Activated CD4-positive, alpha-beta T cell treated with anti-CD3 and anti-CD28 coated beads for 36 hours (primary cell): ENCODE measurements around the gene MATCAP1. TPM values are rescaled to one million over a fixed set of nuclear protein-coding genes. Genes with fewer than 3 reads are reported as not detected.

Experiments used
- ATAC-seq: fragments of 200-7000 bp; cut with Tn5 transposase; one replicate; pipeline ENCODE4 v1.10.0; 2021; ENCODE audit warnings: mild to moderate bottlenecking, moderate library complexity
- CTCF ChIA-PET: fragments of 350-600 bp; sonication (Branson Sonifier 250); formaldehyde crosslinking; loops from one replicate; lab custom pipeline; 2021; ENCODE audit warnings: antibody characterized with exemption; lab: Charles Lee
- POLR2A ChIA-PET: fragments of 350-600 bp; sonication (Branson Sonifier 250); formaldehyde crosslinking; loops from one replicate; lab custom pipeline; 2021; ENCODE audit warnings: antibody characterized with exemption, inconsistent platforms; lab: Charles Lee
- DNase-seq: peaks from one replicate; pipeline ENCODE4 v3.0.0-alpha.2; 2020
- H3K27ac Mint-ChIP-seq: one replicate; pipeline ENCODE4 v1.8.0; 2021; ENCODE audit warnings: mixed read lengths
- H3K27me3 Mint-ChIP-seq: one replicate; pipeline ENCODE4 v1.8.0; 2021; ENCODE audit warnings: mixed read lengths
- H3K36me3 Mint-ChIP-seq: one replicate; pipeline ENCODE4 v1.8.0; 2021; ENCODE audit warnings: low read depth, mixed read lengths
- H3K4me1 Mint-ChIP-seq: one replicate; pipeline ENCODE4 v1.8.0; 2021; ENCODE audit warnings: mixed read lengths
- H3K4me3 Mint-ChIP-seq: one replicate; pipeline ENCODE4 v1.8.0; 2021; ENCODE audit warnings: mild to moderate bottlenecking, moderate library complexity, mixed read lengths
- H3K9me3 Mint-ChIP-seq: one replicate; pipeline ENCODE4 v1.8.0; 2021; ENCODE audit warnings: low read depth, mixed read lengths
- intact Hi-C, 2 experiments: fragments of 100-400 bp; cut with DNase I in 1 of 2; cut with micrococcal nuclease in 1 of 2; formaldehyde crosslinking; loops; one replicate each; pipeline versions ENCODE4 v1.14.2 to v1.15.1; 2022 to 2024; cut with DNase I, micrococcal nuclease
- total RNA-seq, 2 experiments: library from RNA; stranded (reverse); gene quantifications; one replicate each; pipeline ENCODE4 v1.2.3, GENCODE V29; 2021

The MATCAP1 gene
- total RNA-seq, 2 experiments from 2014 or later = 28.8 to 30.4 TPM

DNA sequence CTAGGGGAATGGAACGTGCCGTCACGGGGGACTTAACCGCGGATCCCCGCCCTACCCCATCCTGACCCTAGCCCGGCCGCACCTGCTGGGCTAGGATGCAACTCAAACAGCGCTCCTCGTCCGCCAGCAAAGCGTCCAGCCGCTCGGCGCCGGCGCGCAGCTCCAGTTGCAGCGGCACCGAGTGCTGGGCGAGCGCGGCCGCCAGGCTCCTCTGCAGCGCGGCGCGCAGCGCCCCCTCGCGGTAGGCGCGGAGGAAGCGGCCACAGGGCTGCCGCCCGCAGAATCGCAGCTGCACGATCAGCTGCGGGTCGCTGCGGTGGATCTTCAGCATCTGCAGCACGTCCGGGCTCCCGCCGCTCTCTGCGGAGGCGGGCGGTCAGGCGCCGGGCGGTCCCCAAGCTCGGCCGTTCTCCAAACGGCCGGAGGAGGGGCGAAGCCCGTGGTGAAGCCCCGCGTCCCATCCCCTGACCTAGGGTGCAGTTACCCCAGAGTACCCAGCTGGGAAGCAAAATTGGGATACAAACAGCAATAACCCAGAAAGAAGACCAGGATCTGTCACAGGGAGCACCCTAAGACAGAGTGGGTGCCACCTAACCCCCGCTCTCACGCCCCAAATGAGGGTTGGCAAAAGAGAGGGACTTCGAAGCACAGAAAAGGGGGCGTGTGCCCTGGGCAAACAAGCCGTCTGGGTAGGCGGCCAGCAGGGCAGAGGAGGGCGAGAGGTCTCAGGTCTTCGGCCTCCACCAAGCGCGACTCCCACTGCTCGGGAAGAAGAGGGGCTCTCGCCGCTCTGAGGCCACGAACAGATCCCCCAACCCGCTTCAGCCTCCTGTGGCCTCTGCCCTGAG is 28.2 kb downstream of the MATCAP1 start:
- H3K9me3 Mint-ChIP-seq = no peaks in the 10 kb centered on the region

DNA sequence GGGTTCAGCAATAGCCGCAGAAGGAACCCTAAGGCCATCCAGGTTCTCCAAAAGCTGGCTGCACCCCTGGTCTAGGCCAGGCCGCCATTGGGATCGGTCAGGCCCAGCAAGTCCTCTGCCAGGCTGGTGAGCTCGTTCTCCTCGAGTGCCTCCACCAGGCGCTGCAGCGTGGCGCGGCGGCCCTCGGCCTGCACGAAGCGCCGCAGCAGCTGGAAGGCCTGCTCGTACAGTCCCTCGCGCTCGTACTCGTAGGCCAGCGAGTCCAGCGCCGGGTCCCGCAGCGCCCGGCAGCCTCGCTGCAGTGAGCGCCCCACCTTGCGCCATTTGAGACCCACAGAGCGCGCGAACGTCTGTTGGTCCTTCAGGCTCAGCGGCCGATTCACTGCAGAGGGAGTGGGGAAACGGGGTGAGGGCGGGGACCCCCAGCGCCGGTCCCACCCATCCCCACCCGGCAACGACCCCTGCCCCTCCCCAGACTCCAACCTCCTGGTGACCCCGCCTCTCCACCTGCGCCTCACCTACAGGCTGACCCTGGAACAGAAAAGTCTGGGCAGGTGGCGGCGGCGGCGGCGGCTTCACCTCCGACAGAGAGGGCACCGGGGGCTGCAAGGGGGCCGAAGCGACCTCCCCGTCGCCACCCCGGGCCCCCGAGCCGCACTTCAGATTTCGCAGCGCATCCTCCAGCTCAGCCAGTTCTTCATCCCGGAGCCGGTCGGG is 29.0 kb downstream of the MATCAP1 start:
- H3K4me3 Mint-ChIP-seq = peak overlapping the region; percentile 59
- intact Hi-C loops = loop anchor here (1.0 to 5.0 kb wide), 5 partner anchors 47 to 208 kb away; partner anchors contain the start of gene PHAF1 (in 1 of the 2)
- DNase-seq (no peak), ATAC-seq (no peak)
- peaks cover 4% of the 10 kb centered on the region for H3K36me3 Mint-ChIP-seq
- H3K4me1 Mint-ChIP-seq = peaks cover 45% of the 10 kb centered on the region
- ChIA-PET CTCF (interaction anchor here (0.6 to 3.1 kb wide), 56 partner anchors 9 to 289 kb away, joined by 3 to 64 read pairs (median 6); partner anchors contain the start of genes CBFB, FHOD1, HSF4 and MATCAP1), POLR2A (interaction anchor here (0.6 to 1.1 kb wide), 2 partner anchors 136 to 137 kb away, joined by 3 to 4 read pairs; no protein-coding TSS in a partner anchor)
- no peak overlapping the region for H3K27ac Mint-ChIP-seq
- no peaks in the 10 kb centered on the region for H3K9me3 Mint-ChIP-seq
- peaks cover 12% of the 10 kb centered on the region for H3K27me3 Mint-ChIP-seq

More for the DNA sequence above, 28.2 kb downstream of the MATCAP1 start:
- Mint-ChIP-seq H3K27ac (no peak overlapping the region), H3K27me3 (peaks cover 12% of the 10 kb centered on the region), H3K4me1 (peaks cover 45% of the 10 kb centered on the region), H3K36me3 (peaks cover 4% of the 10 kb centered on the region), H3K4me3 (peak overlapping the region; percentile 59)
- CTCF ChIA-PET = interaction anchor here (0.6 to 3.1 kb wide), 55 partner anchors 8 to 288 kb away, joined by 3 to 64 read pairs (median 6); partner anchors contain the start of genes CBFB, E2F4, FHOD1 and HSF4
- DNase-seq (peak; percentile 89), ATAC-seq (peak; percentile 40)
- POLR2A ChIA-PET = interaction anchor here (0.6 to 1.1 kb wide), 2 partner anchors 137 to 138 kb away, joined by 3 to 4 read pairs; no protein-coding TSS in a partner anchor
- intact Hi-C loops = loop anchor here (1.0 to 5.0 kb wide), 5 partner anchors 48 to 209 kb away; partner anchors contain the start of gene PHAF1 (in 1 of the 2)

DNA sequence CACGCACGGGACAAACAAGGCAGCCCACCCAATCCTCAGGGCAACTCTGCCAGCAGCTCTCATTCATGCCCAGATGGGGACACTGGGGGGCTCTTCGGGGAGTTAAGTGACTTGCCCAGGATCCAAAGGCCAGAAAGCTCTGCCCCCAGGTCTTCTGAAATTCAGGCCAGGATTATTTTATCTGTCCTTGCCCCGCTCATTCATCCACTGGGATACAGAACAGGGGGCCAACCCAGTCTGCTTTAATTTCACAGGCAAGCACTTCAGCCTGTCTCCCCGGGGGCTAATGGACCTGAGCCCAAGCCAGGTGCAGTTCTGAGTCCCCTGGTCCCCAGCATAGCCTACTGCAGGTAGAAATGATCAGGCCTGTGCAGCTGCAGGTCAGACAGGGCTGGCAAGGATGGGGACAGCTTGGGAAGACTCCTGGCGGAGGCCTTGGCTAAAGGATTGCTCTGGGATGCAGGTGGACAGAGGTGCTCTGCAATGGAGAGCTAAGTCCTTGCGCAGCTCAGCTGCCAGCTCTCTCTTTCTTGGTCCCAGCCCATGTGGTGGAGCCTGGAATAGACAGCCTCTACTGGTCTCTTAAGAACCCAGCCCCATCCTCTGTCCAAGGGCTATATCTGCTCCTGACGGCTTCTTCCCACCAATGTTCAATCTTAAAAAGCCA is 32.2 kb downstream of the MATCAP1 start:
- H3K36me3 Mint-ChIP-seq = peaks cover 18% of the 10 kb centered on the region
- no peak for DNase-seq
- H3K27ac Mint-ChIP-seq = no peak overlapping the region
- ChIA-PET CTCF (interaction anchor here (0.6 to 1.9 kb wide), 17 partner anchors 9 to 198 kb away, joined by 3 to 8 read pairs (median 3); no protein-coding TSS in a partner anchor), POLR2A (interaction anchor here (0.7 to 1.5 kb wide), 3 partner anchors 9 to 11 kb away, joined by 3 to 4 read pairs (median 3); partner anchors contain the start of genes FBXL8 and TRADD)
- peak overlapping the region; percentile 63 for H3K4me3 Mint-ChIP-seq
- intact Hi-C loops = no loop called here
- no peak for ATAC-seq
- H3K4me1 Mint-ChIP-seq = peaks cover 21% of the 10 kb centered on the region
- H3K9me3 Mint-ChIP-seq = no peaks in the 10 kb centered on the region
- H3K27me3 Mint-ChIP-seq = peaks cover 14% of the 10 kb centered on the region

DNA sequence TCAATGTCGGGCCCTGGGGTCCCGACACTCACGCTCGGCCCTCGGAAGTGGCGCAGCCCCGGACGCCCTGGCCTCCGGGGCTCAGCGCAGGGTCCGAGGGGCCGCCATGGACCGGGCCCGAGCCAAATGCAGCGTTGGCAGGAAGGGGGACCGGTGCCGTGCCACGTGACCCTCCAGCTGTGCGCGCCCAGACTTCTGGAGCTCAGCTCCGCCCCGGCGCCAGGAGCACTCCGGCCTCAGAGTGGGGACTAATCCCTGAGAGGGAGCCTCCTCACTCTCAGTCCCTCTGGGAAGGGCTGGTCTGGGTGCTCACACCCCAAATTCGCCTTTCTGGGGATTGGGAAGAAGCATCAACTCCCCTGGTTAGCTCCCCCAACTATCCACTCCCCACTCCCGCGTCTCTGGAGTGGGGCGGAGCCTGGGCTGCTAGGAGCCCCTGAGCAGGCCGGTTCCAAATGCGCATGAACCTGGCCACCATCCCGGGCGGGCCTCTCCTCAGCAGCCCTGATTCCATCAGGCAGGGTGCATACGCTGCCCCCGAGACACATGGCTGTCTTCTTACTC is 32.8 kb downstream of the MATCAP1 start, which contains the start of gene B3GNT9:
TSS of gene B3GNT9 (minus strand) at position 166 of the 564 bp plus-strand sequence. CDS start 513 bp downstream, outside the sequence.
- Mint-ChIP-seq H3K9me3 (no peaks in the 10 kb centered on the region), H3K4me3 (peak within 1 kb of the TSS; percentile 63), H3K27ac (no peak within 1 kb of the TSS), H3K4me1 (peaks cover 15% of the 10 kb centered on the region), H3K27me3 (peaks cover 14% of the 10 kb centered on the region), H3K36me3 (peaks cover 23% of the 10 kb centered on the region)
- ATAC-seq (peak; percentile 46), DNase-seq (peak; percentile 64)
- intact Hi-C loops = no loop called here
- ChIA-PET POLR2A (interaction anchor here (0.7 to 1.5 kb wide), 3 partner anchors 9 to 12 kb away, joined by 3 to 4 read pairs (median 3); partner anchors contain the start of genes FBXL8 and TRADD), CTCF (interaction anchor here (0.6 to 1.9 kb wide), 14 partner anchors 10 to 321 kb away, joined by 3 to 8 read pairs (median 4); no protein-coding TSS in a partner anchor)

DNA sequence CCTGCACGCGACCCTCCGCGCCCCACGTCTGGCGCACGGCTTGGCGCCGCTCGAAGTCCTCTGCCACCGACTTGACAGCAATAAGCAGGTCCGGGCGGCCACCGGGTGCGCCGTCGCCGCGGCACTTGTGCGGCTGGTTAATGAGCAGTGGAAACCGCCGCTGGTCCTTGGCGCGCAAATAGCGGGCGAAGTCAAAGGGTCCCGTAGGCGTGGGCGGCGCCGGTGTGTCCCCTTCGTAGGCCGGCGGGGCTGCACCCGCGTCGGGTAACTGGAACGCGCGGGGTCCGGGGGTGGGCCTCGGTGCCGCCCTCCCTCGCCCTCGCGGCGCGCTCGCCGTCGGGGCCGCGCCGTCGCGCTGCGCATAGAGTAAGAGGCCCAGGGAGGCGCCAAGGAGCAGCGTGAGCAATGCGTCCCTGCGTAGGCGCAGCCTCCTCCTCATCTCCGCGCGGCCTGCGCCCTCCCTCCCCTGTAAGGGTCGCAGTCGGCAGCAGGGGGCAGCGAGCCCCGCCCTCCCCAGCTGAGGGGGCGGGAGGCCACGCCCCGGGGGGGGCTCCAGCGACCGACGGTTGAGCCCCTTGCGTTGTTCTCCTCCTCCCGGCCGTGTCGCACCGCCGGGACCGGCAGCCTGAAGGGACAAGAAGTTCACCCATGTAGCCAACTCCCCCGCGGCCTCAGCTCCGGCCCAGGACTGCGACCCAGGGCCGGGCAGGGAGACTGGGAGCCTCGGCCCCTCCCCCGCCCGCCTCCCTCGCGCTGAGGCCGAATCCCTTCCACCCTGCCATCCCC is 33.5 kb downstream of the MATCAP1 start:
- peaks cover 29% of the 10 kb centered on the region for H3K36me3 Mint-ChIP-seq
- peaks cover 14% of the 10 kb centered on the region for H3K27me3 Mint-ChIP-seq
- peak; percentile 76 for DNase-seq
- intact Hi-C loops = no loop called here
- H3K4me1 Mint-ChIP-seq = peaks cover 11% of the 10 kb centered on the region
- POLR2A ChIA-PET = interaction anchor here (1.1 kb wide), 1 partner anchor 8 kb away, joined by 3 read pairs; no protein-coding TSS in a partner anchor
- CTCF ChIA-PET = interaction anchor here (0.6 to 1.9 kb wide), 9 partner anchors 10 to 320 kb away, joined by 3 to 8 read pairs (median 5); no protein-coding TSS in a partner anchor
- no peaks in the 10 kb centered on the region for H3K9me3 Mint-ChIP-seq
- peak; percentile 77 for ATAC-seq
- H3K4me3 Mint-ChIP-seq = peak overlapping the region; percentile 63
- no peak overlapping the region for H3K27ac Mint-ChIP-seq

- intact Hi-C loops = no loop called here
- DNase-seq = no peak
- ATAC-seq = peak; percentile 17
- Mint-ChIP-seq H3K27ac (no peak overlapping the region), H3K36me3 (peaks cover 31% of the 10 kb centered on the region), H3K4me3 (peak overlapping the region; percentile 10), H3K4me1 (peaks cover 10% of the 10 kb centered on the region), H3K27me3 (peaks cover 14% of the 10 kb centered on the region), H3K9me3 (no peaks in the 10 kb centered on the region)
- POLR2A ChIA-PET = no interaction called here
- CTCF ChIA-PET = interaction anchor here (0.7 to 1.8 kb wide), 2 partner anchors 9 to 38 kb away, joined by 3 to 7 read pairs; no protein-coding TSS in a partner anchor
Measured at GRCh38 chr16:67149276-67150046, 34.3 kb downstream of the MATCAP1 start.

GRCh38 chr16:67148656-67149275 is 35.0 kb downstream of the MATCAP1 start:
- H3K9me3 Mint-ChIP-seq = no peaks in the 10 kb centered on the region
- H3K4me1 Mint-ChIP-seq = peaks cover 10% of the 10 kb centered on the region
- CTCF ChIA-PET = interaction anchor here (0.7 kb wide), 1 partner anchor 37 kb away, joined by 3 read pairs; no protein-coding TSS in a partner anchor
- DNase-seq (no peak), ATAC-seq (no peak)
- intact Hi-C loops = no loop called here
- H3K36me3 Mint-ChIP-seq = peaks cover 28% of the 10 kb centered on the region
- H3K4me3 Mint-ChIP-seq = peak overlapping the region; percentile 10
- POLR2A ChIA-PET = no interaction called here
- no peak overlapping the region for H3K27ac Mint-ChIP-seq
- H3K27me3 Mint-ChIP-seq = peaks cover 14% of the 10 kb centered on the region

- intact Hi-C loops = no loop called here
- H3K36me3 Mint-ChIP-seq = peaks cover 32% of the 10 kb centered on the region
- ChIA-PET POLR2A (no interaction called here), CTCF (no interaction called here)
- H3K27me3 Mint-ChIP-seq = peaks cover 14% of the 10 kb centered on the region
- DNase-seq (no peak), ATAC-seq (no peak)
- H3K9me3 Mint-ChIP-seq = no peaks in the 10 kb centered on the region
- no peak overlapping the region for H3K27ac Mint-ChIP-seq
- H3K4me1 Mint-ChIP-seq = peaks cover 9% of the 10 kb centered on the region
- no peak overlapping the region for H3K4me3 Mint-ChIP-seq
Measured at GRCh38 chr16:67148221-67148620, 35.5 kb downstream of the MATCAP1 start.
